ENCODE measurements around the gene CATSPER3. TPM values are rescaled to one million over a fixed set of nuclear protein-coding genes. Genes with fewer than 3 reads are reported as not detected.

CATSPER3 gene
- total RNA-seq, 1 donor from 2014 or later, result under 0.01 TPM

DNA sequence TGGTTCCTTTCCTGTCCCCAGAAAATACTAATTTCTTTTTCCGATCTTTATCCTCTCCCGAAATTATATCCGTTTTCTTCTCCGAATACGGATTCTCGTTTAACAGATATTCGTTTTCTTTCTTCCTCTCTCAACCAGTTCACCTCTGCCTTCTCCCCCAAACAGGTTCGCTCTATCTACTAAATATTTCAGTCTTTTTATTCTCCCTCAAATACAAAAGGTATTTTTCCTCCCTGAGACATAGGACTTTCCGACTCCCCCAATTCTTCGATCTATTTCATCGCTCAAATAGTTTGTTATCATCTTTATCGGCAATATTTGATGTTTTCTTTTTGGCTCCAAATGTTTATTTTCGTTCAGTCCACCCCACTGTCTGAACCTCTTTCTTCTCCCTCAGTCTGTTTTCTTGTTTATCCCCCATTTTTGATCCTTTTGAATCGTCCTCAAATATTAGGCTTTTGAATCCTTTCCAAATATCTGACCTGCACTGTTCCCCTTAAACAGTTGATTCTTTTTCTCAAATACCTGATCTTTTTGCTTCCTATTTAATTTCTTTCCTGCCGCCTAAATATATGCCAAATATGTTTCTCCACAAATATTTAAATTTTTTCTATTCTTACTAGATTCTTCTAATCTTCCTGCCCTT lies 61.9 kb downstream of the CATSPER3 start:
- no peak for DNase-seq (ENCODE audit: low read depth in 2 of 2)

- DNase-seq (ENCODE audit: low read depth in 2 of 2), result no peak
Observed at GRCh38 chr5:135030123-135030955, 62.6 kb downstream of the CATSPER3 start.

- no peak for DNase-seq (ENCODE audit: low read depth in 2 of 2)
Observed at GRCh38 chr5:135030956-135031812, 63.5 kb downstream of the CATSPER3 start.

DNA sequence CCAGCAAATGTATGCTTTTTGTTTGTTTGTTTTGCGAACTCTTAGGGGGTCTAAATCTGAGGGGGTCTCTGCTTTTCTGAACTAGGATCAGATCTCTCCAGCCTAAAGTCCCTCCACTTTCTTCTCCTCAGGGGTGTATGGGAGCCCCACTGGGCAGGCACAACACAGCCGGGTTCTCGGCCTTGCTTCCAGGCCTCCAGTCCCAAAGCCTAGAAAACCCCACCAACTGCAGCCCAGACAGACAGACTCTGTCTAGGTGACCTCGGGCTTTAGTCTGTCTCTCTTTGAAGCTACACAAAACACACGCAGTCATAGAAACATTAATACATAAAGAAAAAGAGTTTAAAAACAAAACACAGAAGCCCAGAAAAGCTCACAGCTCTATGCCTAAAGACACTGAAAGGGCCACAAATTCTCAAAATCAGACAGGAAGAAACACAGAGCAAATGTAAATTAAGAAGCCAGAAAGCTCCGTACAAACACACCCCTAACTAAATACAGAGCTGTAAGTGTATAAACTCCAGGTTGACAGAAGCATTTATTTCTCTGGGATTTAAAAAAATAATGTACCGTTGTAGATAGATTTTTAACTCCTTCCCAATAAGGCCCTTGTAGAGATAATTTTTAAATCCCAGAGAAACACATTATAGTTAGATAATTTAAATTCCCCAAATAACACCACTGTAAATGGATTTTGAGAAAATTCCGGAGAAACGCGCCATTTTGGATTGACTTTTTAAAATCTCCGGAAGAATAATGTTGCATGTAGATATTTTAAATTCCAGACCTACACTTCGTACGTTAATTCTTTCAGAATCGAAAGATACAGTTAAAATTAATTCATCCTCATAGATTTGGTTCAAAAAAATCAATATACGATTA lies 64.3 kb downstream of the CATSPER3 start:
- DNase-seq (ENCODE audit: low read depth in 2 of 2), result no peak

GRCh38 chr5:135032695-135032998 lies 64.9 kb downstream of the CATSPER3 start:
- no peak for DNase-seq (ENCODE audit: low read depth in 2 of 2)

GRCh38 chr5:135032999-135033861 lies 65.5 kb downstream of the CATSPER3 start:
- peak; percentile 44 for DNase-seq (ENCODE audit: low read depth in 2 of 2)

DNA sequence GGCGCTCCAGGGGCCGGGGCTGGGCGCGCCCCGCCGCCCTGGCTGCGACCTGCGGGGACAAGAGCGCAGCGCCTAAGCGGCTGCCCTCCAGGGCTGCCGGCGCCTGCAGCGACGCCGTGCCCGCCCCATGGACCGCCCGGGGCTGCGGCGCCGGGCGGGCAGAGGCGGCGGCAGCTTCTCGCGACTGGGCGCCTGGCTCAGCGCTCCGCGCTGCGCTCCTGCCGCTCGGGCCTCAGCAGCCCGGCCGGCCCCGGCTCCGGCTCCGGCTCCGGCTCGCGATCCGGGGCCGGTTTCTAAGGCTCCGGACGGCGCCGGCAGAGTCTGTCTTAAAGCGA lies 66.2 kb downstream of the CATSPER3 start, which contains the start of gene PITX1:
Gene PITX1, minus strand, starts transcription at position 328 of the 335 bp plus-strand sequence. CDS start 347 bp downstream, outside the sequence.
- peak in 1 of 2 donors; percentile 26 for DNase-seq (ENCODE audit: low read depth in 2 of 2)

GRCh38 chr5:135034236-135034962 lies 66.7 kb downstream of the CATSPER3 start:
- DNase-seq (ENCODE audit: low read depth in 2 of 2), result no peak

GRCh38 chr5:135034963-135035677 lies 67.4 kb downstream of the CATSPER3 start:
- no peak for DNase-seq (ENCODE audit: low read depth in 2 of 2)

GRCh38 chr5:135035678-135036030 lies 67.9 kb downstream of the CATSPER3 start:
- DNase-seq (ENCODE audit: low read depth in 2 of 2), result no peak

GRCh38 chr5:135036405-135036804 lies 68.7 kb downstream of the CATSPER3 start:
- DNase-seq (ENCODE audit: low read depth in 2 of 2), result no peak

DNA sequence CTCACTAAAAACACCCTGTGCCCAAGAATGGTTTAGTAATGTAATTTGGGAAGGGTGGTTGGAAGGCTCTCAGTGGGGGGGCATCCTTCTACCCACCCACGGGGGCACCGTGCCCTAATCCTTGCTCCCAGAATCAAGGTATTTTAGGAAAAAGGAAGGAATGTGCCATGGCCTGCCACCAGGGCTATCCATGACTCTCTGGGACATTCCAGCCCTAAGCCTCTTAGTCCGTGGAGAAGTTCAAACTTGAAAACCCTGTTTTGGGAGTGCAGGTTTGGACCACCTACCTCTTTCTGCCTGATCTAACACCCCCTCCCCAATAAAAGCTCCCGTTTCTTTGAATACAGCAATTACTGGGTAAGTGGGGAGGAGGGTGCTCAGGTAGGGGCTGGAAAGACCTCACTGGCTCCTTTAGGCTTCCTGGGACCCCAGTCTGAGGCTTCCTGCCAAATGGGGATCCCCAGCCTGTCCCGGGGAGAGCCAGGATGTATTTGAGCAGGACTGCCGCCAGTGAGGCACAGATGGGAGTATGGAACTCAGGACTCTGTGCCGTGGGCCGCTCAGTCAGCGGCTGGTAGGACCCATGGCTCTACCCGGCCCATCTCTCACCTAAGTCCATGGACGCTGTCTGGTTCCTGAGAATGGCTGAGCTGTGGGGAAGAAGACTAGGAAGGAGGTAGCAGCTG lies 70.0 kb downstream of the CATSPER3 start:
- DNase-seq (ENCODE audit: low read depth in 2 of 2), result no peak

DNA sequence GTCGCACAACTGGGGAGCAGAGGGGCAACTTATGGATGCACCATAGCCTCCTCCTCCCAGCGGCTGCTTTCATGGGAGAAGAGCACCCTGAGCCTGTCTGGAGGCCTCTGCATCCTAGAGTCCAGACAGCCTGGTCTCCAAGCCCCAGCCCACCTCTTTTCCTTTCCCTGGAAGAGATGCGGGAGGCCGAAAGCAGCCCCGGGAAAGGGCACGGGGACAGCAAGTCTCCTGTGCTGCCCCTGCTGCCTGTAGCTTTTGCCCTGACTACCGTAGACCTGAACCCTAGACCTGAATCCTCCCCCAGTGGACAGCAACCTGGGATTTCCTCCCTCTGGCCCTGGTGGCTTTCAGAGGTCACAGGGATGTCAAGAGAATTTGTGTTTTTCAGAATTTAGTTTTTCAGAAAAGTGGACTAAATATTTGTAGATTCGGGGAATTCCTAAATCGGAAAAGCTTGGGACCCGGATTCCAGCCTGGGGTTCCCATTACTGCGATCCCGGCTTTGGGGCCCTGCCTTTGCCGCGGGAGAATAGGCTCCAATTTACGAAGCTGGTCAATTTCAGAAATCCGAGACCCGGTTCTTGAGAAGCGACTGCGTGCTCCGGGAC lies 70.6 kb downstream of the CATSPER3 start:
- no peak for DNase-seq (ENCODE audit: low read depth in 2 of 2)

DNA sequence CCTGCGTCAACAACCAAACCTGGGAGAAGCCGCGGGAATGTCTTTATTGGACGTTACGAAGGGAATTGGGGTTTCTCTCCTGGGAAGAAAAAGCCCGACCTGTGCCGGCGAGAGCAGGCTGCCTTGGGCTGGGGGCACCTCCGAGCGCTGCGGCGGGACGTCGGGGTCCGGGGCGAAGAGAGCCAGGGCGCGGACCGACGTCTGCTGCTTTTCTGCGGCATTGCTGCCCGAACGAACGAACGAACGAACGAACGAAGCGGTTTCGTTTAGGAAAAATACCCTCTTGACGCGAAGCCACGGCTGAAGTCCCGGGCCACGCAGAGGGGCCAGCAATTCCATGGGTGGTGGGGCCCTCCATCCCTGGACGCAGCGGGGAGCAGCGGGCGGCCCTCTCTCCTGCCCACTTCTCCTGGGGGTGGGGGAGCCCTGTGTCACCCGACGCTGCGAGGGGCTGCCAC lies 71.1 kb downstream of the CATSPER3 start:
- DNase-seq (ENCODE audit: low read depth in 2 of 2), result no peak

DNA sequence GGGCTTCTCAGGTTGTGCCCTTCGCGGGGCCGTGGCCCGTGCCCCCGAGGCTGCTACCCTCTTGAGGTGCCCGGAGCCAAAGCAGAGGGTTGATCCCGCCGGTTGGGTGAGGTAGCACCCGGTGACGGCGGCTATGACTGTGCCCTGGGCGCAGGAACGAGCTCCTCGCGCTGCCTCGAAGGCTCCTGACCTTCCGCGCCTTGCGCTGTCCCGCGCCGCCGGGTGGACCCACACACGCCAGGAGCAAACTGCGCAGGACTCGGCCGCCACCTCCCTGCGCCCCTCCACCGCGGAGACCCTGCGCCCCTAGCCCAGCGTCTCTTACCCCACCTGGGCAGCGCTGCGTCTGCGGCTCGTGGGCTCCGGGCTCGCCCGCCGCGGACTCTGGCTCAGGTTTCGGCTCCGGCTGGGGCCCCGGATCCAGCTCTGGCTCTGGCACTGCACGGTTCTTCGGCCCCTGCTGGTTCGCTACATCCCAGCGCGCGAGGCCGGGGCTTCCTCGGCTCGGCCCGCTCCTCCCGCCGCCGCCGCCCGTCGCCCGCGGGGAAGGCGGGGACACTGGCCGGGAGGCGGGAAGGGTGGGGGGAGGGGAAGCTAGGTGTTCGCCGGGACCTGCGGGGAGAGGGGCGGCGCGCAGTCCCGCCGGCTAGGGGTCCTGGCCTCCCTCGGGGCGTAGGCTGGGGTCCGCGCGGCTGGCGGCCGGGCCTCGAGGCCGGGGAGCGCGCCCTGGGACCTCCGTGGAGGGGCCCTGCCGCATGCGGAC lies 71.7 kb downstream of the CATSPER3 start:
- no peak for DNase-seq (ENCODE audit: low read depth in 2 of 2)

DNA sequence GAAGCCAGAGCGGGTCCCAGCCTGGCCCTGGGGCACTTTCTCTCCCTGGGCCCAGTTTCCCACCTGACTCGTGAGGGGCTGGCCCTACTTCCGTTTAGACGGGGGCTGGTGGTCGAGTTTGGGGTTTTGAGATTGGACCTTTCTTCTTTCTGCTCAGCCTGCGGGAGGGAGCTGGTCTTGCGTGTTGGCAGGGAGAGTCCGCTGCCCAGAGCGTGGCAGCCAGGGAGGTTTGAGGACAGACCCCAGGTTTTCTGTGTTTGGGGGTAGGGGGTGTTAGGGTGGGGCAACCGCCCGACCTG lies 72.3 kb downstream of the CATSPER3 start:
- no peak for DNase-seq (ENCODE audit: low read depth in 2 of 2)
